HG03108 (cell line): ENCODE measurements around the gene STAM.

ENCODE experiments used
- ATAC-seq: cut with Tn5 transposase; IDR thresholded peaks from one replicate; pipeline ENCODE4 v1.9.1; 2021; ENCODE audit warnings: moderate library complexity; ENCODE audit not compliant: unreplicated experiment

The STAM gene

DNA sequence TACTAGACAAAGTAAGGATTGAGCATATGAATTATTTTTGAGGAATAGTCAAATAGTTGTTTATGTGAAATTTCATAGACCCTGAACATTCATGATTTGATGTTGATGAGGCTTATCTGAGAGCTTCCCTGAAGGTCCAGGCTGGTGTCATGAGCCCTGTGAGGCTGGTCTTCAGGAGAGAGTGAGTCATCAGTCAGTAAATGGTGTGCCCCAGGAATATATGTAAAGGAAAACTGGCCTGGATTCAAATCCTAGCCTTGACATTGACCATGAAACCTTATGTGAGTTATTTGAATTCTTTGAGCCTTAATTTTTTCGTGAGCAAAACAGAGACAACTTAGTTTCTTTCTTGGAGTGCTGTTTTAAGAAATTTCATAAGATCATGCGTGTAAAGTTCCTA, 114.2 kb downstream of the STAM start:
- ATAC-seq, result no peak

DNA sequence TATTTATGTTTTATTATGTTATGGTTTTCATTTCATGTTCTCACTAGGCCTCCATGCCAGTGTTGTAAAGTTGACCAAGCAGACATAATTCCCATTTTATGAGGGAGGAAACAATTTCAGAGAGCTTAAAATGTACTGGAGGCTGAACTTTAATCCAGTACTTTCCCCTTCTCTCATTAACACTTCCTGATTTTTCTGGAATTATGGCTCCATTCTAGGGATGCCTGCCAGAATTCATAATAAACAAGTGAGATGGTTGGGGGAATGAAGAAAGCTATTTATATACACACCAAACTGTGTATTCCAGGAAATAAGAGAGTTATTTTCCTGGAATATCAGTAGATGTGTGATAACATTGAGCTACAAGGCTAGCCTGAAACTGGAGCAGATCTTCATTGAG, 114.9 kb downstream of the STAM start:
- no peak for ATAC-seq

DNA sequence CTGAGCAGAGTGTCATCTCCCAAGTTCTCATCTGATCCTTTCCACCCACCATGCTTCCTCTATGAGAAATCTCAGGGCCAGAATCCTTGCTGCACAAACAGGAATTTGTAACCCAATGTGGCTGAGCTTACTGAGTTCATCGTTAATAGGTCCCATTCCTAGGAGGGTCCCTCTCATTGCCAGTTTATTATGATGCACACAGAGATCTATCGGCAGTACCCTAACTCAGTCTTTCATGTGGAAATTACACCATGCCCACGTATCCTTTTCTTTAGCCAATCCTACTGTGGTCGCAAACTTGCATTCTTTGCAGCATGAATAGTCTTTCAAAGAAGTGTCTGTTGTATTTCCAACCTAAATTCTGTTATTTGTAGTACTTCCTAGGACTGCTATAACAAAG, 120.2 kb downstream of the STAM start:
- ATAC-seq, result no peak

DNA sequence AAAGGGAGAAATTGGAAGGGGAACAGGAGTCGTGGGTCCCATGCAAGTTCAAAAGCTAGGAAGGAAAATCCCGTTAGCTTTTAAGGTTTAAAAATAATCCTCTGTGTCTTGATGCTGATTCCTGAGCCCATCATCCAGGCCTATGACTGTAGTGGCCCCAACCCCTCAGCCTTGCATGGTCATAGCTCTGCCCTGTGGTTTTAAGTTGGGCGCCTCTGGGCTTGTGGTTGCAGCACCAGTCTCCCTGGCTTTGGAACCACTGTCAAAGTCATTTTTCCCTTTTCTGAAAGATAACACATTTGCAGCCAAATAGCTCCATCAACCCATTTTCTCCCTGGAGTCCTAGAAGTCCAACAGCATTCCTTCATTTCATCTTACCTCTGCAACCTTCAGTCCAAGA, 121.7 kb downstream of the STAM start:
- ATAC-seq, result no peak
